Prostate gland (tissue), 2 donors: ENCODE data around the gene STAT4.

ENCODE experiments used
- CTCF ChIP-seq, 4 experiments: fragments of 200-600 bp in 2 of 4; fragments of 450-650 bp in 2 of 4; sonication (generic) in 2 of 4; IDR thresholded peaks; 1 replicate in 3 of 4; 2 replicates in 1 of 4; pipeline ENCODE4 v1.5.1; 2016 to 2019; ENCODE audit warnings: antibody characterized with exemption in 4 of 4, mild to moderate bottlenecking in 2 of 4, moderate library complexity in 2 of 4
- POLR2AphosphoS5 ChIP-seq: sonication (generic); formaldehyde crosslinking; IDR thresholded peaks from one replicate; pipeline ENCODE4 v1.6.1; 2017; ENCODE audit warnings: antibody characterized with exemption

GRCh38 chr2:191049728-191050639, 100.8 kb downstream of the STAT4 start:
- TF ChIP-seq CTCF (IDR thresholded peaks at IDR 0.05) (no peak), POLR2AphosphoS5 (peak; percentile 40)
